PC-9 (cell line): ENCODE data around the gene MYH11. TPM values are rescaled to one million over a fixed set of nuclear protein-coding genes. Genes with fewer than 3 reads are reported as not detected.
"Not testable (repeated sequence)": the region's sequence is repeated elsewhere in the genome, so short reads cannot be mapped to it uniquely, and the experiment has no call there.

Source experiments
- BruUV-seq: library from RNA; stranded (reverse); fragments of 400-500 nt; replicated peaks from 2 replicates; lab custom pipeline; 2021; lab: Mats Ljungman, UMichigan
- CTCF ChIA-PET: fragments of 300-600 bp; sonication (Branson Sonifier 250); formaldehyde crosslinking; loops from one replicate; lab custom pipeline; 2022; ENCODE audit warnings: antibody characterized with exemption; lab: Charles Lee
- POLR2A ChIA-PET: fragments of 300-600 bp; sonication (Branson Sonifier 250); formaldehyde crosslinking; loops from one replicate; lab custom pipeline; 2022; ENCODE audit warnings: antibody characterized with exemption; ENCODE audit not compliant: unreplicated experiment; lab: Charles Lee
- DNase-seq, 2 experiments: peaks; one replicate each; pipeline versions ENCODE4 v3.0.0 to v3.0.0-alpha.2; 2015 to 2022; ENCODE audit warnings: mixed read lengths in 1 of 2
- H2AFZ ChIP-seq: fragments of 200-600 bp; sonication (generic); 2 replicates; pipeline ENCODE4 v1.8.1; 2017; ENCODE audit warnings: antibody characterized with exemption
- H3F3A ChIP-seq: fragments of 200-600 bp; sonication (generic); 2 replicates; pipeline ENCODE4 v1.8.1; 2017; ENCODE audit warnings: antibody characterized with exemption, mild to moderate bottlenecking, low read depth; ENCODE audit not compliant: insufficient read depth
- H3K27ac ChIP-seq: fragments of 200-600 bp; sonication (generic); 2 replicates; pipeline ENCODE4 v1.6.1; 2016; ENCODE audit warnings: mixed run types
- H3K27me3 ChIP-seq: fragments of 200-600 bp; sonication (generic); 2 replicates; pipeline ENCODE4 v1.6.1; 2016; ENCODE audit warnings: low read depth, mixed run types; ENCODE audit not compliant: insufficient read depth
- H3K36me3 ChIP-seq: fragments of 200-600 bp; sonication (generic); 2 replicates; pipeline ENCODE4 v1.6.1; 2016; ENCODE audit warnings: low read depth, mixed run types
- H3K4me1 ChIP-seq: fragments of 200-600 bp; sonication (generic); replicated peaks from 2 replicates; pipeline ENCODE4 v1.6.1; 2016; ENCODE audit warnings: mixed run types; ENCODE audit not compliant: insufficient read depth
- H3K4me2 ChIP-seq: fragments of 200-600 bp; sonication (generic); 2 replicates; pipeline ENCODE4 v1.6.1; 2017; ENCODE audit warnings: mixed run types
- H3K4me3 ChIP-seq: fragments of 200-600 bp; sonication (generic); 2 replicates; pipeline ENCODE4 v1.6.1; 2016; ENCODE audit warnings: mixed run types
- H3K79me2 ChIP-seq: fragments of 200-600 bp; sonication (generic); 2 replicates; pipeline ENCODE4 v1.6.1; 2017; ENCODE audit warnings: low read depth, mixed run types
- H3K9me2 ChIP-seq: fragments of 200-600 bp; sonication (generic); 2 replicates; pipeline ENCODE4 v1.8.1; 2017; ENCODE audit warnings: mild to moderate bottlenecking; ENCODE audit not compliant: insufficient read depth
- H3K9me3 ChIP-seq: fragments of 200-600 bp; sonication (generic); 2 replicates; pipeline ENCODE4 v1.8.1; 2016; ENCODE audit warnings: low read depth; ENCODE audit not compliant: insufficient read depth
- H4K20me1 ChIP-seq: fragments of 200-600 bp; sonication (generic); 2 replicates; pipeline ENCODE4 v1.8.1; 2017; ENCODE audit not compliant: insufficient read depth
- EZH2 ChIP-seq: fragments of 200-600 bp; sonication (generic); IDR thresholded peaks from 2 replicates; pipeline ENCODE4 v1.8.0; 2017; ENCODE audit warnings: antibody characterized with exemption, low read depth
- intact Hi-C: fragments of 100-400 bp; cut with micrococcal nuclease; formaldehyde crosslinking; loops from one replicate; pipeline ENCODE4 v1.10.0; 2022; ENCODE audit not compliant: unreplicated experiment
- total RNA-seq: library from RNA; stranded (reverse); gene quantifications from 2 replicates; pipeline ENCODE4 v1.2.3, GENCODE V29; 2021
- TF ChIP-seq, protein P1 (sequence below): fragments of 200-600 bp; sonication (generic); conservative IDR thresholded peaks from 2 replicates; pipeline ENCODE4 v1.6.1; 2017; ENCODE audit warnings: mixed run types, antibody characterized with exemption, mild to moderate bottlenecking, moderate library complexity

Gene MYH11
- total RNA-seq, 1 experiment from 2014 or later, result 0.11 TPM

DNA sequence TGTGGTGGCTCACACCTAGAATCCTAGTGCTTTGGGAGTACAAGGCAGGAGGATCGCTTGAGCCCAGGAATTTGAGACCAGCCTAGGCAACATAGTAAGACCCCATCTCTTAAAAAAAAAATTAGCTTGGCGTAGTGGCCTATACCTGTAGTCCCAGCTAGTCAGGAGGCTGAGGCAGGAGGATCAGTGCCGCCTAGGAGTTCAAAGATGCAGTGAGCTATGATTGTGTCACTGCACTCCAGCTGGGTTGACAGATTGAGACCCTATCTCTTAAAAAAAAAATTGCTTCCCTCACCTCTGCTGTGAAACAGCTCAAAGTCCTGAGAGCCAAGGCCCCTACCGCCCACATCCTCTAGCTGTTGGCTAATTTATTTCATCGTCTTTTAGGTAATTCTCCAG is 196.6 kb downstream of the MYH11 start:
- no peaks in the 10 kb centered on the region for H3K27me3 ChIP-seq
- peaks cover 36% of the 10 kb centered on the region for H3K79me2 ChIP-seq
- intact Hi-C loops, result no loop called here
- H3F3A ChIP-seq, result no peaks in the 10 kb centered on the region
- no peaks in the 10 kb centered on the region for H3K36me3 ChIP-seq
- no peak for DNase-seq
- no peak for TF ChIP-seq EZH2
- TF ChIP-seq, protein P1, sequence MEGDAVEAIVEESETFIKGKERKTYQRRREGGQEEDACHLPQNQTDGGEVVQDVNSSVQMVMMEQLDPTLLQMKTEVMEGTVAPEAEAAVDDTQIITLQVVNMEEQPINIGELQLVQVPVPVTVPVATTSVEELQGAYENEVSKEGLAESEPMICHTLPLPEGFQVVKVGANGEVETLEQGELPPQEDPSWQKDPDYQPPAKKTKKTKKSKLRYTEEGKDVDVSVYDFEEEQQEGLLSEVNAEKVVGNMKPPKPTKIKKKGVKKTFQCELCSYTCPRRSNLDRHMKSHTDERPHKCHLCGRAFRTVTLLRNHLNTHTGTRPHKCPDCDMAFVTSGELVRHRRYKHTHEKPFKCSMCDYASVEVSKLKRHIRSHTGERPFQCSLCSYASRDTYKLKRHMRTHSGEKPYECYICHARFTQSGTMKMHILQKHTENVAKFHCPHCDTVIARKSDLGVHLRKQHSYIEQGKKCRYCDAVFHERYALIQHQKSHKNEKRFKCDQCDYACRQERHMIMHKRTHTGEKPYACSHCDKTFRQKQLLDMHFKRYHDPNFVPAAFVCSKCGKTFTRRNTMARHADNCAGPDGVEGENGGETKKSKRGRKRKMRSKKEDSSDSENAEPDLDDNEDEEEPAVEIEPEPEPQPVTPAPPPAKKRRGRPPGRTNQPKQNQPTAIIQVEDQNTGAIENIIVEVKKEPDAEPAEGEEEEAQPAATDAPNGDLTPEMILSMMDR, result no peak
- no peak overlapping the region for H2AFZ ChIP-seq
- H3K9me2 ChIP-seq, result no peaks in the 10 kb centered on the region
- no peak overlapping the region for H3K4me3 ChIP-seq
- H3K27ac ChIP-seq, result no peak overlapping the region
- no TSS peak for BruUV-seq
- no peak overlapping the region for H3K4me2 ChIP-seq
- no peaks in the 10 kb centered on the region for H3K9me3 ChIP-seq
- ChIA-PET CTCF (interaction anchor here (0.5 kb wide), 1 partner anchor 99 kb away, joined by 3 read pairs; no protein-coding TSS in a partner anchor), POLR2A (no interaction called here)
- no peaks in the 10 kb centered on the region for H4K20me1 ChIP-seq
- H3K4me1 ChIP-seq, result no peaks in the 10 kb centered on the region

DNA sequence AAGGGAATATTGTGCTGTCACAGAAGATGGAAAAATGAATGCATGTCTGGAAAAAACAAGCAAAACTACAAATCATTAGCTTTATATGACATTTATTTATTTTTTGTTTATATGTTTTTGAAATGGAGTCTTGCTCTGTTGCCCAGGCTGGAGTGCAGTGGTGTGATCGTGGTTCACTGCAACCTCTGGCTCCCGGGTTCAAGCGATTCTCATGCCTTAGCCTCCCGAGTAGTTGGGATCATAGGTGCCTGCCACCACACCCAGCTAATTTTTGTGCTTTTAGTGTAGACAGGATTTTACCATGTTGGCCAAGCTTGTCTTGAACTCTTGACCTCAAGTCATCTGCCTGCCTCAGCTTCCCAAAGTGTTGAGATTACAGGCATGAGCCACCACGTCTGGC is 198.3 kb downstream of the MYH11 start:
- Histone ChIP-seq H3K36me3 (no peaks in the 10 kb centered on the region), H3K4me2 (no peak overlapping the region), H3K79me2 (peaks cover 53% of the 10 kb centered on the region), H3K9me3 (no peaks in the 10 kb centered on the region), H3K4me3 (no peak overlapping the region), H3K4me1 (no peaks in the 10 kb centered on the region), H3K27me3 (no peaks in the 10 kb centered on the region), H3K9me2 (no peaks in the 10 kb centered on the region), H3F3A (no peaks in the 10 kb centered on the region), H3K27ac (no peak overlapping the region), H4K20me1 (no peaks in the 10 kb centered on the region; the same call in 1 of the 2 replicates), H2AFZ (no peak overlapping the region)
- DNase-seq, result no peak
- intact Hi-C loops, result no loop called here
- ChIA-PET CTCF (interaction anchor here (0.6 kb wide), 1 partner anchor 16 kb away, joined by 4 read pairs; the partner anchor contains the start of gene MARF1), POLR2A (no interaction called here)
- BruUV-seq, result no TSS peak
- no peak for TF ChIP-seq EZH2
- TF ChIP-seq, protein P1, result no peak

DNA sequence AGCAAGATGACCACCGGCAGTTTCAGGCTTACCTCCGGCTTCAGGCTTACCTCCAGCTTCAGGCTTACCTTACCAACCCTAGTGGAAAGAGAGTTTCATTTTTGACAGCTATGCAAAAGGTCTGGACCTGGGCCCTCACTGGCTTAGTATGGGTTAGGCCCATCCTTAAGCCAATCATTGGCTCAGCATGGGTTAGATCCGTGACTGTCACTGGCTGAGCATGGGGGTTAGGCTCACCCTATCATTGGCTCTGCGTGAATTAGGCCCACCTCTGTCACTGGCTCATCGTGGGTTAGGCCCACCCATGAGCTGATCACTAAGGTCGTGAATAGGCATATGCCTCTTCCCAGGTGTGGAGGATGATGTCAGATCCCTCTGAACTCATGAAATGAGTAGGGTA is 198.7 kb downstream of the MYH11 start:
- no peak overlapping the region for H3K4me2 ChIP-seq
- DNase-seq, result no peak
- no peaks in the 10 kb centered on the region for H3K4me1 ChIP-seq
- no peak overlapping the region for H3K4me3 ChIP-seq
- no peak overlapping the region for H2AFZ ChIP-seq
- BruUV-seq, result no TSS peak
- H3K9me3 ChIP-seq, result no peaks in the 10 kb centered on the region
- no peak for TF ChIP-seq EZH2
- TF ChIP-seq, protein P1, result no peak
- H3K27me3 ChIP-seq, result no peaks in the 10 kb centered on the region
- intact Hi-C loops, result no loop called here
- CTCF ChIA-PET, result no interaction called here
- POLR2A ChIA-PET, result no interaction called here
- H4K20me1 ChIP-seq, result no peaks in the 10 kb centered on the region; the same call in 1 of the 2 replicates
- no peaks in the 10 kb centered on the region for H3K36me3 ChIP-seq
- no peak overlapping the region for H3K27ac ChIP-seq
- no peaks in the 10 kb centered on the region for H3F3A ChIP-seq
- peaks cover 57% of the 10 kb centered on the region for H3K79me2 ChIP-seq
- no peaks in the 10 kb centered on the region for H3K9me2 ChIP-seq

- H3K4me2 ChIP-seq, H3K9me2 ChIP-seq, H3K27ac ChIP-seq, intact Hi-C loops, H3K27me3 ChIP-seq, BruUV-seq, H4K20me1 ChIP-seq, H3K4me1 ChIP-seq, DNase-seq, H3K9me3 ChIP-seq, H3K36me3 ChIP-seq, H2AFZ ChIP-seq, POLR2A ChIA-PET, H3F3A ChIP-seq, CTCF ChIA-PET, H3K4me3 ChIP-seq: not testable (repeated sequence)
- H3K79me2 ChIP-seq, result peaks cover 78% of the 10 kb centered on the region
Observed at GRCh38 chr16:15655561-15655960, 201.3 kb downstream of the MYH11 start.
